HepG2 (cell line): ENCODE data around the gene TSC22D4. TPM values are rescaled to one million over a fixed set of nuclear protein-coding genes. Genes with fewer than 3 reads are reported as not detected.

Experiments
- ATAC-seq: fragments of 200-7000 bp; cut with Tn5 transposase; 3 replicates; pipeline ENCODE4 v1.9.1; 2020; ENCODE audit warnings: mild to moderate bottlenecking, moderate library complexity
- BruUV-seq: library from RNA; stranded (reverse); fragments of 400-500 nt; replicated peaks from 2 replicates; lab custom pipeline; 2021; lab: Mats Ljungman, UMichigan
- CTCF ChIA-PET: fragments of 300-600 bp; formaldehyde crosslinking; extraction: SDS; loops from one replicate; lab custom pipeline; 2021; ENCODE audit warnings: low total read pairs, inconsistent platforms, low intra/inter-chr PET ratio; lab: Yijun Ruan, JAX
- POLR2A ChIA-PET: fragments of 350-600 bp; sonication (Branson Sonifier 250); formaldehyde crosslinking; loops from one replicate; lab custom pipeline; 2020; ENCODE audit warnings: antibody characterized with exemption, inconsistent platforms; lab: Yijun Ruan, JAX
- DNase-seq: peaks from one replicate; pipeline ENCODE4 v3.0.0-alpha.2; 2015; ENCODE audit warnings: low spot score
- FAIRE-seq: peaks from 3 replicates; lab custom pipeline; 2011; peaks lifted over from hg19 to GRCh38; lab: Jason Lieb, UNC
- H2AFZ ChIP-seq: one replicate; pipeline ENCODE4 v1.6.1; 2011; ENCODE audit warnings: low read length, inconsistent platforms
- H3K27ac ChIP-seq: fragments of 300-600 bp; 3 replicates; pipeline ENCODE4 v1.8.0; 2011; ENCODE audit warnings: mixed run types, mild to moderate bottlenecking, mixed read lengths, low read length, inconsistent platforms; ENCODE audit not compliant: insufficient read depth; ENCODE audit errors: extremely low read length
- H3K27me3 ChIP-seq, 2 experiments: fragments of 200-600 bp in 1 of 2; 2 replicates in 1 of 2; 3 replicates in 1 of 2; pipeline versions ENCODE4 v1.6.0 to v1.8.0; 2011; ENCODE audit warnings: low read length in 2 of 2, mild to moderate bottlenecking in 2 of 2, moderate library complexity in 2 of 2, inconsistent platforms in 1 of 2; ENCODE audit not compliant: insufficient read depth in 2 of 2, control insufficient read depth in 1 of 2
- H3K36me3 ChIP-seq, 2 experiments: fragments of 200-600 bp in 1 of 2; replicated peaks in 1 of 2; 2 replicates in 1 of 2; 3 replicates in 1 of 2; pipeline versions ENCODE4 v1.5.1 to v1.8.0; 2011; ENCODE audit warnings: low read length in 2 of 2, inconsistent platforms in 1 of 2; ENCODE audit not compliant: insufficient read depth in 2 of 2, control insufficient read depth in 1 of 2
- H3K4me1 ChIP-seq: 2 replicates; pipeline ENCODE4 v1.5.1; 2012; ENCODE audit warnings: low read length, inconsistent platforms; ENCODE audit not compliant: insufficient read depth
- H3K4me2 ChIP-seq: 2 replicates; pipeline ENCODE4 v1.6.0; 2011; ENCODE audit warnings: low read depth, low read length, inconsistent platforms
- H3K4me3 ChIP-seq, 3 experiments: fragments of 200-600 bp in 1 of 3; sonication (generic), shearing (Covaris generic) in 1 of 3; replicated peaks in 1 of 3; 2 replicates each; pipeline ENCODE4 v1.5.1; 2011 to 2016; ENCODE audit warnings: low read length in 3 of 3, inconsistent platforms in 2 of 3, low read depth in 2 of 3, mild to moderate bottlenecking in 2 of 3, control low read depth in 1 of 3, mixed read lengths in 1 of 3; ENCODE audit not compliant: insufficient read depth in 1 of 3
- H3K79me2 ChIP-seq: one replicate; pipeline ENCODE4 v1.6.1; 2011; ENCODE audit warnings: low read length, inconsistent platforms; ENCODE audit not compliant: insufficient read depth
- H3K9ac ChIP-seq: 2 replicates; pipeline ENCODE4 v1.6.0; 2011; ENCODE audit warnings: mild to moderate bottlenecking, low read depth, low read length, inconsistent platforms; ENCODE audit not compliant: insufficient read depth
- H3K9me3 ChIP-seq: 2 replicates; pipeline ENCODE4 v1.5.1; 2012; ENCODE audit warnings: mild to moderate bottlenecking, low read length
- H4K20me1 ChIP-seq: 2 replicates; pipeline ENCODE4 v1.6.0; 2011; ENCODE audit warnings: inconsistent platforms, mild to moderate bottlenecking, low read length, moderate library complexity; ENCODE audit not compliant: insufficient read depth
- AGO1 ChIP-seq: fragments of 200-400 bp; formaldehyde crosslinking; IDR thresholded peaks from 2 replicates; pipeline ENCODE4 v1.6.1; 2017; ENCODE audit warnings: mild to moderate bottlenecking, low read depth, low read length, moderate library complexity; ENCODE audit not compliant: poor library complexity, severe bottlenecking
- ARNT2 ChIP-seq: sonication (generic); formaldehyde crosslinking; IDR thresholded peaks from 2 replicates; pipeline ENCODE4 v1.8.0; 2022; ENCODE audit warnings: mild to moderate bottlenecking, low read depth, missing genetic modification reagents, moderate library complexity
- BHLHE40 ChIP-seq: IDR thresholded peaks from 2 replicates; pipeline ENCODE4 v1.6.1; 2011; ENCODE audit warnings: low read length, improper control_type of control experiment
- HNRNPL ChIP-seq: fragments of 200-400 bp; formaldehyde crosslinking; IDR thresholded peaks from 2 replicates; pipeline ENCODE4 v1.6.1; 2017; ENCODE audit warnings: mild to moderate bottlenecking, low read depth, low read length
- MTF1 ChIP-seq: sonication (generic); formaldehyde crosslinking; IDR thresholded peaks from 2 replicates; pipeline ENCODE4 v1.5.0; 2020; ENCODE audit warnings: missing genetic modification reagents
- MXI1 ChIP-seq: IDR thresholded peaks from 3 replicates; pipeline ENCODE4 v1.6.1; 2012; ENCODE audit warnings: low read depth, low read length, inconsistent platforms, borderline replicate concordance
- NAIF1 ChIP-seq: sonication (generic); formaldehyde crosslinking; IDR thresholded peaks from 2 replicates; pipeline ENCODE4 v1.5.0; 2020; ENCODE audit warnings: mild to moderate bottlenecking, missing genetic modification reagents, borderline replicate concordance
- RBM22 ChIP-seq: fragments of 200-400 bp; formaldehyde crosslinking; optimal IDR thresholded peaks from 2 replicates; pipeline ENCODE3; 2017; ENCODE audit warnings: mild to moderate bottlenecking, low read length, moderate library complexity
- TGIF2 ChIP-seq: IDR thresholded peaks from 2 replicates; pipeline ENCODE4 v1.6.1; 2016; ENCODE audit warnings: control low read depth, missing compliant biosample characterization
- ZBTB38 ChIP-seq: sonication (generic); formaldehyde crosslinking; IDR thresholded peaks from 2 replicates; pipeline ENCODE4 v1.5.1; 2020; ENCODE audit warnings: mild to moderate bottlenecking, missing genetic modification reagents
- ZKSCAN1 ChIP-seq: fragments of 150-350 bp; IDR thresholded peaks from 2 replicates; pipeline ENCODE4 v1.6.1; 2014; ENCODE audit warnings: low read length
- ZNF121 ChIP-seq: sonication (generic); formaldehyde crosslinking; IDR thresholded peaks from 2 replicates; pipeline ENCODE4 v1.5.0; 2020; ENCODE audit warnings: mild to moderate bottlenecking, missing genetic modification reagents
- ZNF225 ChIP-seq: sonication (generic); formaldehyde crosslinking; IDR thresholded peaks from 2 replicates; pipeline ENCODE4 v1.4.0; 2020; ENCODE audit warnings: mild to moderate bottlenecking, missing genetic modification reagents
- ZNF446 ChIP-seq: sonication (generic); formaldehyde crosslinking; IDR thresholded peaks from 2 replicates; pipeline ENCODE4 v1.5.0; 2020; ENCODE audit warnings: mild to moderate bottlenecking, missing genetic modification reagents
- ZNF841 ChIP-seq: sonication (generic); formaldehyde crosslinking; IDR thresholded peaks from 2 replicates; pipeline ENCODE4 v1.8.1; 2023; ENCODE audit warnings: missing genetic modification reagents, borderline replicate concordance
- WGBS: methylation state at CpG from one replicate; pipeline ENCODE4 v1.1.6; 2017; ENCODE audit warnings: low lambda C conversion rate; 5-methylcytosine and 5-hydroxymethylcytosine counted together
- in situ Hi-C: cut with HindIII; loops from 2 replicates; pipeline ENCODE4 v1.10.0; 2017; ENCODE audit warnings: low pct_unique_long_range_greater_than_20kb; ENCODE audit not compliant: extremely low pct_ligation_motif_present
- intact Hi-C: fragments of 100-400 bp; cut with micrococcal nuclease; formaldehyde crosslinking; loops from one replicate; pipeline ENCODE4 v1.10.0; 2022; ENCODE audit not compliant: unreplicated experiment
- polyA plus RNA-seq, 8 experiments: library from polyadenylated mRNA; depleted of rRNA in 3 of 8; stranded (reverse) in 7 of 8; unstranded in 1 of 8; fragments of >200 nt; fragmentation: Illumina TruSeq in 4 of 8; extraction: Trizol in 4 of 8; gene quantifications; 2 replicates each; pipeline versions ENCODE4 v1.2.1 to v1.2.3, GENCODE V29; 2011 to 2016; ENCODE audit warnings: low read depth in 4 of 8, missing spikeins in 1 of 8, mixed read lengths in 1 of 8; ENCODE audit not compliant: insufficient read depth in 1 of 8
- total RNA-seq, 5 experiments: library from RNA; depleted of rRNA; stranded (reverse); fragments of >200 nt; fragmentation: Illumina TruSeq; extraction: Trizol; gene quantifications; 2 replicates each; pipeline ENCODE4 v1.2.3, GENCODE V29; 2016; ENCODE audit warnings: low read depth in 1 of 5
- TF ChIP-seq, protein P1 (sequence below): sonication (generic); formaldehyde crosslinking; IDR thresholded peaks from 2 replicates; pipeline ENCODE4 v1.4.0; 2020; ENCODE audit warnings: missing genetic modification reagents
- TF ChIP-seq, protein P2 (sequence below): sonication (generic); formaldehyde crosslinking; IDR thresholded peaks from 2 replicates; pipeline ENCODE4 v1.5.0; 2020; ENCODE audit warnings: mild to moderate bottlenecking, missing genetic modification reagents, moderate library complexity

The TSC22D4 gene
- total and polyA plus RNA-seq, 2 of the 13 experiments (the other 11 are each of a cell fraction or from before 2014, with no cell fraction given): 7.7 to 8.7 TPM

DNA sequence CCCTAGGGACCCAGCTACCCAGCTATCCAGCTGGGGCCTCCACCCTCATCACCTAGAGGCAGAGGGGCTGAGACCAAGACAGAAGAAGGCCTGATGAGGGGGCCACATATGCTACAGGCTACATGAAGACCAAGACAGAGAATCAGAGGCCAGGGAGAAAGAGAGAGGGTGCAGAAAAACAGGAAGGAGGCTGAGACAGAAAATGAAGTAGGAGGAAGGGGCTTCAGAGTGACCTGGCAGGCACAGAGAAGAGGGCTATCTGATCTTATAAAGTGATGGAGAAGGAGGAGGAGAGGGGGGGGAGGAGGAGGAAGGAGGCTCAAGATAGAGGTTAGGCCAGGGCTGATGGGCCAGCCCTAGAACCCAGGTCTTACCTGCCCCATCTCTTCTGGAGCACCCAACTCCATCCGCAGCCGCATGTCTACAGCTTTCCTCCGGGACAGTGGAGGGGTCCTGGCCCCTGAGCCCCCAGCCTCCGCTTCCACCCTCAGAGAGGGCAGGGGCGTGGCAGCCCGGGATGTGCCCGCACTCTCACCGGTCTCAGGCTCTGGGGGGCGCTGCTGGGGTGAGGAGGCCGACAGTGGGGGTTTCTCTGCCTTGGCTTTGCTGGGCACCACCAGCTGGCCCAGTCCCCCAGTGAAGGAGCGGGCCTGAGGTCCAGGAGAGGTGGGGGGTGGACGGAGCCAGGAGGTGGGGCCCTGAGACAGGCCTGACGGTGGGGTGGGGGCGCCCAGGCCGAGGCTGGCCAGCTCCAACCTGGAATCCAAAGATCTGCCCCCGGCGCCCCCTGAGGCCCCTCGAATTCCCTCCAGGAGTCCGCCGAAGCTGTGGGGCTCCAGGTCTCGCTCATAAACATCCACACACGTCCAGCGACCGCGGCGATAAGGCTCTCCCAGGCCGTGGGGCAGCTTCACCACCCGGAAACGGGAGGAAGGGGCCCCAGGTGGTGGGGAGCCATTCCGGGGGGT lies 1.8 kb downstream of the TSC22D4 start:
- H3K4me1 ChIP-seq: peaks cover 19% of the 10 kb centered on the region
- peaks cover 4 to 8% of the 10 kb centered on the region in 2 experiments; a peak in 4 of 5 replicates for H3K36me3 ChIP-seq
- in situ Hi-C loops: no loop called here
- H3K79me2 ChIP-seq: peaks cover 1% of the 10 kb centered on the region
- H3K4me3 ChIP-seq: peak overlapping the region in 2 of 3 experiments; percentile 20 to 96; a peak in 2 of 6 replicates
- no peak for DNase-seq
- no TSS peak for BruUV-seq
- WGBS: 86% methylated on average over 12 of the region's 30 CpGs
- ATAC-seq: no peak
- peak overlapping the region; percentile 75; the same call in 1 of the 2 replicates for H3K9ac ChIP-seq
- H4K20me1 ChIP-seq: no peaks in the 10 kb centered on the region
- H3K27me3 ChIP-seq: peaks cover 0 to 7% of the 10 kb centered on the region in 2 experiments; a peak in 1 of 5 replicates
- peak overlapping the region; percentile 12; the same call in 1 of the 2 replicates for H3K4me2 ChIP-seq
- no peak for FAIRE-seq
- CTCF ChIA-PET: no interaction called here
- no peak overlapping the region for H3K27ac ChIP-seq
- POLR2A ChIA-PET: interaction anchor here (0.6 to 2.2 kb wide), 4 partner anchors 61 to 138 kb away, joined by 3 to 9 read pairs (median 6); partner anchors contain the start of gene AGFG2
- no peak overlapping the region for H2AFZ ChIP-seq
- TF ChIP-seq, protein P1, sequence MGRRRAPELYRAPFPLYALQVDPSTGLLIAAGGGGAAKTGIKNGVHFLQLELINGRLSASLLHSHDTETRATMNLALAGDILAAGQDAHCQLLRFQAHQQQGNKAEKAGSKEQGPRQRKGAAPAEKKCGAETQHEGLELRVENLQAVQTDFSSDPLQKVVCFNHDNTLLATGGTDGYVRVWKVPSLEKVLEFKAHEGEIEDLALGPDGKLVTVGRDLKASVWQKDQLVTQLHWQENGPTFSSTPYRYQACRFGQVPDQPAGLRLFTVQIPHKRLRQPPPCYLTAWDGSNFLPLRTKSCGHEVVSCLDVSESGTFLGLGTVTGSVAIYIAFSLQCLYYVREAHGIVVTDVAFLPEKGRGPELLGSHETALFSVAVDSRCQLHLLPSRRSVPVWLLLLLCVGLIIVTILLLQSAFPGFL (CRISPR knock-in tag): no peak
- no peak for TF ChIP-seq MXI1
- no peak for TF ChIP-seq MTF1 (CRISPR knock-in tag)
- TF ChIP-seq ZKSCAN1: no peak
- no peak for TF ChIP-seq ZNF225 (CRISPR knock-in tag)
- TF ChIP-seq ZNF446: no peak
- peak; percentile 64 for TF ChIP-seq ZBTB38 (CRISPR knock-in tag)
- TF ChIP-seq RBM22: no peak
- TF ChIP-seq ARNT2 (CRISPR knock-in tag): no peak
- TF ChIP-seq TGIF2 (CRISPR knock-in tag): no peak
- TF ChIP-seq AGO1: no peak
- no peak for TF ChIP-seq ZNF121 (CRISPR knock-in tag)
- no peak for TF ChIP-seq ZNF841 (CRISPR knock-in tag)
- no peak for TF ChIP-seq BHLHE40
- TF ChIP-seq, protein P2, sequence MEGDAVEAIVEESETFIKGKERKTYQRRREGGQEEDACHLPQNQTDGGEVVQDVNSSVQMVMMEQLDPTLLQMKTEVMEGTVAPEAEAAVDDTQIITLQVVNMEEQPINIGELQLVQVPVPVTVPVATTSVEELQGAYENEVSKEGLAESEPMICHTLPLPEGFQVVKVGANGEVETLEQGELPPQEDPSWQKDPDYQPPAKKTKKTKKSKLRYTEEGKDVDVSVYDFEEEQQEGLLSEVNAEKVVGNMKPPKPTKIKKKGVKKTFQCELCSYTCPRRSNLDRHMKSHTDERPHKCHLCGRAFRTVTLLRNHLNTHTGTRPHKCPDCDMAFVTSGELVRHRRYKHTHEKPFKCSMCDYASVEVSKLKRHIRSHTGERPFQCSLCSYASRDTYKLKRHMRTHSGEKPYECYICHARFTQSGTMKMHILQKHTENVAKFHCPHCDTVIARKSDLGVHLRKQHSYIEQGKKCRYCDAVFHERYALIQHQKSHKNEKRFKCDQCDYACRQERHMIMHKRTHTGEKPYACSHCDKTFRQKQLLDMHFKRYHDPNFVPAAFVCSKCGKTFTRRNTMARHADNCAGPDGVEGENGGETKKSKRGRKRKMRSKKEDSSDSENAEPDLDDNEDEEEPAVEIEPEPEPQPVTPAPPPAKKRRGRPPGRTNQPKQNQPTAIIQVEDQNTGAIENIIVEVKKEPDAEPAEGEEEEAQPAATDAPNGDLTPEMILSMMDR (CRISPR knock-in tag): peak; percentile 26; the same call in 1 of the 2 replicates
- TF ChIP-seq HNRNPL: 0 out of 2 replicates have a peak, but pooled peaks have one; percentile 41
- TF ChIP-seq NAIF1: no peak
- no peaks in the 10 kb centered on the region for H3K9me3 ChIP-seq
- intact Hi-C loops: no loop called here
